T-helper 1 cell treated with Interleukin-12 subunit alpha and Interleukin-12 subunit beta and Interleukin-4 antibody, amounts not matched to agents 30 μg/mL and 1 μg/mL, for 36 hours (primary cell): ENCODE data around the gene MAMDC2.

Experiments
- H3K27ac Mint-ChIP-seq: one replicate; pipeline ENCODE4 v1.8.0; 2021; ENCODE audit warnings: mild to moderate bottlenecking, mixed read lengths
- H3K27me3 Mint-ChIP-seq: one replicate; pipeline ENCODE4 v1.8.0; 2021; ENCODE audit warnings: low read depth, mixed read lengths
- H3K36me3 Mint-ChIP-seq: one replicate; pipeline ENCODE4 v1.8.0; 2021; ENCODE audit warnings: low read depth, mixed read lengths
- H3K4me1 Mint-ChIP-seq: one replicate; pipeline ENCODE4 v1.8.0; 2021; ENCODE audit warnings: low read depth, mixed read lengths
- H3K4me3 Mint-ChIP-seq: one replicate; pipeline ENCODE4 v1.8.0; 2021; ENCODE audit warnings: mild to moderate bottlenecking, moderate library complexity, mixed read lengths
- H3K9me3 Mint-ChIP-seq: one replicate; pipeline ENCODE4 v1.8.0; 2021; ENCODE audit warnings: mixed read lengths

The MAMDC2 gene

GRCh38 chr9:70262366-70262765 is 218.7 kb downstream of the MAMDC2 start:
- peaks cover 47% of the 10 kb centered on the region for H3K4me1 Mint-ChIP-seq
- peaks cover 47% of the 10 kb centered on the region for H3K36me3 Mint-ChIP-seq
- peak overlapping the region; percentile 55 for H3K27ac Mint-ChIP-seq
- H3K27me3 Mint-ChIP-seq: no peaks in the 10 kb centered on the region
- peak overlapping the region; percentile 30 for H3K4me3 Mint-ChIP-seq
- H3K9me3 Mint-ChIP-seq: no peaks in the 10 kb centered on the region

GRCh38 chr9:70262948-70263347 is 219.3 kb downstream of the MAMDC2 start:
- peaks cover 45% of the 10 kb centered on the region for H3K4me1 Mint-ChIP-seq
- peaks cover 49% of the 10 kb centered on the region for H3K36me3 Mint-ChIP-seq
- H3K27me3 Mint-ChIP-seq: no peaks in the 10 kb centered on the region

GRCh38 chr9:70263421-70263820 is 219.8 kb downstream of the MAMDC2 start:
- peaks cover 45% of the 10 kb centered on the region for H3K36me3 Mint-ChIP-seq
- no peaks in the 10 kb centered on the region for H3K9me3 Mint-ChIP-seq
- H3K27ac Mint-ChIP-seq: no peak overlapping the region
- no peaks in the 10 kb centered on the region for H3K27me3 Mint-ChIP-seq
- H3K4me1 Mint-ChIP-seq: peaks cover 41% of the 10 kb centered on the region
- no peak overlapping the region for H3K4me3 Mint-ChIP-seq

More at GRCh38 chr9:70262948-70263347, 219.3 kb downstream of the MAMDC2 start:
- H3K27ac Mint-ChIP-seq: no peak overlapping the region
- H3K9me3 Mint-ChIP-seq: no peaks in the 10 kb centered on the region
- H3K4me3 Mint-ChIP-seq: no peak overlapping the region
